Femur (tissue), 1 donor: ENCODE data around the gene DNAJA1.

Experiments used
- DNase-seq: peaks from one replicate; pipeline ENCODE4 v3.0.0-alpha.2; 2017

DNAJA1 gene

GRCh38 chr9:33029231-33029786 is 4.2 kb downstream of the DNAJA1 start:
- no peak for DNase-seq

- no peak for DNase-seq
Measured at GRCh38 chr9:33030285-33030684, 5.2 kb downstream of the DNAJA1 start.

GRCh38 chr9:33032292-33032691 is 7.2 kb downstream of the DNAJA1 start:
- no peak for DNase-seq

- DNase-seq, result no peak
Measured at GRCh38 chr9:33032865-33033264, 7.8 kb downstream of the DNAJA1 start.

- DNase-seq, result no peak
Measured at GRCh38 chr9:33040792-33041431, 15.8 kb downstream of the DNAJA1 start.

- no peak for DNase-seq
Measured at GRCh38 chr9:33041432-33042188, 16.5 kb downstream of the DNAJA1 start.

- no peak for DNase-seq
Measured at GRCh38 chr9:33042473-33042872, 17.4 kb downstream of the DNAJA1 start.

GRCh38 chr9:33043671-33044070 is 18.6 kb downstream of the DNAJA1 start:
- no peak for DNase-seq

GRCh38 chr9:33044162-33044673 is 19.1 kb downstream of the DNAJA1 start:
- peak; percentile 93 for DNase-seq

- DNase-seq, result peak; percentile 38
Measured at GRCh38 chr9:33044677-33045282, 19.7 kb downstream of the DNAJA1 start.

GRCh38 chr9:33046061-33046460 is 21.0 kb downstream of the DNAJA1 start:
- no peak for DNase-seq

- DNase-seq, result no peak
Measured at GRCh38 chr9:33048054-33048465, 23.0 kb downstream of the DNAJA1 start.

GRCh38 chr9:33049680-33050361 is 24.7 kb downstream of the DNAJA1 start:
- no peak for DNase-seq

GRCh38 chr9:33051144-33051543 is 26.1 kb downstream of the DNAJA1 start:
- DNase-seq, result no peak

GRCh38 chr9:33065157-33066076 is 40.3 kb downstream of the DNAJA1 start:
- no peak for DNase-seq

- DNase-seq, result no peak
Measured at GRCh38 chr9:33068991-33069390, 43.9 kb downstream of the DNAJA1 start.

GRCh38 chr9:33076046-33077004 is 51.3 kb downstream of the DNAJA1 start, which contains the start of gene SMU1:
SMU1 (minus strand) TSS chr9:33076674; CDS start chr9:33076608, 66 bp downstream.
- peak; percentile 99 for DNase-seq

- DNase-seq, result no peak
Measured at GRCh38 chr9:33080534-33080933, 55.5 kb downstream of the DNAJA1 start.

- DNase-seq, result peak; percentile 85
Measured at GRCh38 chr9:33081128-33081851, 56.2 kb downstream of the DNAJA1 start.

- DNase-seq, result peak; percentile 22
Measured at GRCh38 chr9:33082128-33082527, 57.1 kb downstream of the DNAJA1 start.
